Epithelial cell of esophagus (primary cell): ENCODE measurements around the gene PEMT.

Experiments
- DNase-seq: peaks from one replicate; pipeline ENCODE4 v3.0.0; 2010; ENCODE audit warnings: low read depth
- H3K4me3 ChIP-seq: 2 replicates; pipeline ENCODE4 v1.5.1; 2011; ENCODE audit warnings: mild to moderate bottlenecking, low read length, control low read depth
- TF ChIP-seq, protein P1 (sequence below): IDR thresholded peaks from 2 replicates; pipeline ENCODE4 v1.5.1; 2011; ENCODE audit warnings: low read depth, mild to moderate bottlenecking, low read length, control low read depth, inconsistent platforms; ENCODE audit not compliant: insufficient read depth; ENCODE audit errors: missing control alignments

Gene PEMT

DNA sequence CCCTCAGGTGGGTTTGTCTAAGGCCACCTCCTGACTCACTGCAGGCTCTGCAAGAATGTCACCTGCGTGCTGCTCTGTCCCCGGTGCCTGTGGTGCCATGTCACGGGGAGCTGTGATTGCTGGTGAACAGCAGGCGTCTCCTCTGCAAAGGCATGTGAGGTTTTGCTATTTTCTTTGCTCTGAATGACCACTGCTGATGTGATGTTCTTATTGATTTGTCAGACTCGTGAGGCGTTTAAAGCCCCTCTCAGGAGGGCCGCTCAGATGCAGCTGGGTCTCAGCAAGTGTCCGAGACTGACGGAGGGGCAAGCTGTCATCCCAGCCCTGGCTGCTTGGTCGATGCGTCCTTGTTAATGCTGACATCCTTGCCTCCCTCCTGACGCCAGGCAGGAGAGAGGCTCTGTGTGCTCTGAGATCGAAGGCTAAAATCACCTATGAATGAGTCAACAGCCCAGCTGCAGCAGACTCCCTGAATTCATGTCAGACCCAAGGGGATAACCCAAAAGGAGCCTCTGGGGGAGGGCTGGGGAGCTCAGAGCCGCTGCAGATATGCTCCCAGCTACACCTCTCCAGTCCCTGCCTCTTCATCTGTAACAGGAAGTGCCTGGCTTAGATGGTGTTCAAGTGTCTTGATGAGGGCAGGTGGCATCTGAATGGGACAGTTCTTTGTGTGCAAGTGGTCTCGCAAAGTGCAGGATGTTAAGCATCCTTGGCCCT, 11.8 kb upstream of the PEMT start:
- TF ChIP-seq, protein P1, sequence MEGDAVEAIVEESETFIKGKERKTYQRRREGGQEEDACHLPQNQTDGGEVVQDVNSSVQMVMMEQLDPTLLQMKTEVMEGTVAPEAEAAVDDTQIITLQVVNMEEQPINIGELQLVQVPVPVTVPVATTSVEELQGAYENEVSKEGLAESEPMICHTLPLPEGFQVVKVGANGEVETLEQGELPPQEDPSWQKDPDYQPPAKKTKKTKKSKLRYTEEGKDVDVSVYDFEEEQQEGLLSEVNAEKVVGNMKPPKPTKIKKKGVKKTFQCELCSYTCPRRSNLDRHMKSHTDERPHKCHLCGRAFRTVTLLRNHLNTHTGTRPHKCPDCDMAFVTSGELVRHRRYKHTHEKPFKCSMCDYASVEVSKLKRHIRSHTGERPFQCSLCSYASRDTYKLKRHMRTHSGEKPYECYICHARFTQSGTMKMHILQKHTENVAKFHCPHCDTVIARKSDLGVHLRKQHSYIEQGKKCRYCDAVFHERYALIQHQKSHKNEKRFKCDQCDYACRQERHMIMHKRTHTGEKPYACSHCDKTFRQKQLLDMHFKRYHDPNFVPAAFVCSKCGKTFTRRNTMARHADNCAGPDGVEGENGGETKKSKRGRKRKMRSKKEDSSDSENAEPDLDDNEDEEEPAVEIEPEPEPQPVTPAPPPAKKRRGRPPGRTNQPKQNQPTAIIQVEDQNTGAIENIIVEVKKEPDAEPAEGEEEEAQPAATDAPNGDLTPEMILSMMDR = no peak

DNA sequence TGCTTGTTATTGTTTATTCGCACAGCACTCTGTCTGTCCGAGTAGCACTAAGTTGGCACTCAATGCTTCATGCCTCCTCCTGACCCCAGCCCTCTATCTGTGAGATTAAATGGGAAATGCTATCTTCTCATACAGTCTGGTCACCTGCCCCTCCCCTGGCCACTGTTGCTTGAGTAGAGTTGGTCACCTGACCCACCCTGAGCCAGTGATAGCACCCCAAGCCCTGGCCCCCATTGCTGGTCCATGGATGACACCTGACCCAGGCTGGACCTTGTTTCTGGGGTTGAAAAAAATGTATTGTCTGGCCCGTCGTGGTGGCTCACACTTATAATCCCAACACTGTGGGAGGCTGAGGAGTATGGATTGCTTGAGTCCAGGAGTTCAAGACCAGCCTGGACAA, 8.5 kb upstream of the PEMT start:
- H3K4me3 ChIP-seq = no peak overlapping the region
- TF ChIP-seq, protein P1 = no peak
- no peak for DNase-seq

More for the DNA sequence above, 11.8 kb upstream of the PEMT start:
- no peak overlapping the region for H3K4me3 ChIP-seq
- DNase-seq = no peak

DNA sequence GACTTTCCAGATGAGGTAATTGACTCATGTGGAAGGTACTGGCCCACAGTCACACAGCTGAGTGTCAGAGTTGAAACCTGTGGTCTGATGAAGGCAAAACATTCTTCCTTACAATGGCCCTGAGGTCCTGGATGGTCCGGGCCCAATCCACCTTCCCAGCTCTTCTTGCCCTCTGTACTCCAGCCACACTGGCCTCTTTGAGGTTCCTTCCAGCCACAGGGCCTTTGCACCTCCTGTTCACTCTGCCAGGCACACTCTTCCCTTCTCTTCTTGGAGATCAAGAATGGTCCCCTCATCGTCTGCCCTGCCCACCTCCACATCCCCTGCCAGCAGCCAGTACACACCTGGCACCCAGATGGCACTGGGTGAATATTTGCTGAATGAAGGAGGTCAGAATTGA, 6.5 kb upstream of the PEMT start:
- no peak for DNase-seq
- no peak overlapping the region for H3K4me3 ChIP-seq
- TF ChIP-seq, protein P1 = no peak

DNA sequence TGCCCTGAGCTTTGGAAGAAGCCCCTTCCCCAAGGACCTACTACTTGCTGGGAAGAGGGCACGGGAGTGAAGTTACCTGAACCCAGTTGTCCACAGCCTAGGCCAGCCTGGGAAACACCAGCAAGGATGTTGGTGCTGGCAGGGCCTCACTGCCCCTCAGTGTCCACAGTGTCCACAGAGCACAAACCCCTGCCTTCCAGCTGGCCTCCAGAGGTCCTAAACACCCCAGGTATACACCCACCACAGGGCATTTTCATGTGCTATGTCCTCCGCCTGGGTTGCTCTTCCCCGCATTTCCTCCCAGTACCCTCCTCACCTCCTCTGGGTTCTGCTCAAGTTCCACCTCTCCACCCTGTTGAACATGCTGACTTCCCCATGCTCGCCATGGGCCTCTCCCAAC, 4.2 kb upstream of the PEMT start:
- DNase-seq = no peak
- H3K4me3 ChIP-seq = no peak overlapping the region
- TF ChIP-seq, protein P1 = no peak

DNA sequence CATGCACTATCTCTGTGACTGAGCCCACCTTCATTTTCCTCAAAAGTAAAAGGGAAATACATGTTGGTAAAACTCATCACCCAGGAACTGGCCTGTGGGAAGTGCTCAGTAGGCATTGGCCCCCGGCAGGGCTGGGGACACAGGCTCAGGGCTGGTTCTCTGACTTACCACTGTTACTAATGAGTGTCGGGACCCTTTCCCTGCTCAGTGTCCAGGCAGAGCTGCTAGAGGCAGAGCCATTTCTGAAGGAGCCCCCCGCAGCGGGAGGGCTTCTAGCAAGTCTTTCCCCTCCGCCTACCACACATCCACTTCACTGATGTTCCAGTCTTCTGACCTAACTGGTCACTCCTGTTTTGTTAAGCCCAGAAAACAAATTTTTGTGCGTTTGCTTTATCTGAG, 1.7 kb upstream of the PEMT start:
- no peak overlapping the region for H3K4me3 ChIP-seq
- TF ChIP-seq, protein P1 = no peak
- DNase-seq = no peak

DNA sequence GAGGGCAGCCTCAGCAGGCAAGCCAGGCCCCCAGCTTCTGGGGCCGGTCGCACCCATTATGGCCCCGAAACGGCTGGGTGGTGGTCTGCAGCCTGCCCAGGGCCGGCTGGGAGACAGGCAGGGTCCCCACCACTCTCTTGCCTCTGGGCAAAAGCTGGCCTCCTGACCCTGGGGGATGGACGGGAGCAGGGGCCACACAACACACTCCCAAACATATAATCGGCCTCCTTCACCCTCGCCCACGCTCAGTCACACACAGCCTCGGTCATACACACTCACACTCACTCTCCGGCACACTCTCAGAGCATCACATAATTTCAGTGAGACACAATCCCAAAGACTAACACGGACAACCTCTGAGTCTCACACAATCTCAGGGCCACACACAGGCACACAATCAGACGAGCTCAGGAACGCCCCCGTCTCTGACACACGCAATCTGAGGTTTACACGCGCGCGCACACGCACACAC, 589 bp downstream of the PEMT start:
- TF ChIP-seq, protein P1 = no peak
- DNase-seq = no peak
- peak overlapping the region; percentile 80 for H3K4me3 ChIP-seq
